Hippocampal formation (tissue), 2 donors: ENCODE data around the gene GLG1.

Experiments used
- DNase-seq, 2 donors: peaks; one replicate each; lab custom pipeline; 2025; lab: John Stamatoyannopoulos, UW

GLG1 gene

GRCh38 chr16:74608944-74609343, 2.0 kb upstream of the GLG1 start:
- no peak for DNase-seq

GRCh38 chr16:74608381-74608780, 1.5 kb upstream of the GLG1 start:
- DNase-seq = no peak

GRCh38 chr16:74607962-74608356, 1.0 kb upstream of the GLG1 start:
- no peak for DNase-seq

GRCh38 chr16:74607310-74607961, 522 bp upstream of the GLG1 start:
- DNase-seq = no peak

- peak in 1 of 2 donors; percentile 1 for DNase-seq
These were observed 981 bp downstream of the GLG1 start for GRCh38 chr16:74605746-74606520.

- DNase-seq = no peak
These were observed 1.6 kb downstream of the GLG1 start for GRCh38 chr16:74605332-74605731.

- no peak for DNase-seq
These were observed 3.1 kb downstream of the GLG1 start for GRCh38 chr16:74603848-74604247.

GRCh38 chr16:74601126-74601871, 5.6 kb downstream of the GLG1 start:
- DNase-seq = no peak

- DNase-seq = no peak
These were observed 10.3 kb downstream of the GLG1 start for GRCh38 chr16:74596586-74596985.

- no peak for DNase-seq
These were observed 14.1 kb downstream of the GLG1 start for GRCh38 chr16:74592847-74593246.

- no peak for DNase-seq
These were observed 14.9 kb downstream of the GLG1 start for GRCh38 chr16:74591876-74592650.

GRCh38 chr16:74586948-74587347, 20.0 kb downstream of the GLG1 start:
- DNase-seq = no peak

- no peak for DNase-seq
These were observed 21.0 kb downstream of the GLG1 start for GRCh38 chr16:74585846-74586443.

- no peak for DNase-seq
These were observed 22.8 kb downstream of the GLG1 start for GRCh38 chr16:74583926-74584666.

GRCh38 chr16:74582970-74583369, 23.9 kb downstream of the GLG1 start:
- DNase-seq = no peak

GRCh38 chr16:74580833-74581232, 26.1 kb downstream of the GLG1 start:
- DNase-seq = no peak

GRCh38 chr16:74578838-74579237, 28.1 kb downstream of the GLG1 start:
- no peak for DNase-seq

- no peak for DNase-seq
These were observed 28.5 kb downstream of the GLG1 start for GRCh38 chr16:74578433-74578832.

GRCh38 chr16:74577882-74578366, 29.0 kb downstream of the GLG1 start:
- no peak for DNase-seq

- no peak for DNase-seq
These were observed 30.9 kb downstream of the GLG1 start for GRCh38 chr16:74575807-74576643.
